Lung (tissue), 12 donors: Measurements from ENCODE around the gene GALNT5. TPM values are rescaled to one million over a fixed set of nuclear protein-coding genes. Genes with fewer than 3 reads are reported as not detected.
A peak's percentile ranks its signal among the peaks of the same experiment; 100 is the strongest.

Experiments
- ATAC-seq: fragments of 200-7000 bp; cut with Tn5 transposase; one replicate; pipeline ENCODE4 v1.9.1; 2020; ENCODE audit warnings: moderate number of reproducible peaks; ENCODE audit not compliant: insufficient read depth, low FRiP score
- DNase-seq, 3 donors: peaks; one replicate each; pipeline ENCODE4 v3.0.0-alpha.2; 2013 to 2017
- H3K27ac ChIP-seq, 2 donors: one replicate each; pipeline ENCODE4 v1.5.1; 2013; ENCODE audit warnings: mild to moderate bottlenecking in 2 of 2, moderate library complexity in 2 of 2, control low read depth in 1 of 2, inconsistent platforms in 1 of 2, low read depth in 1 of 2, low read length in 1 of 2
- H3K27me3 ChIP-seq, 3 donors: one replicate each; pipeline ENCODE4 v1.5.1; 2013; ENCODE audit warnings: low read length in 2 of 3; ENCODE audit not compliant: control insufficient read depth in 3 of 3, insufficient read depth in 3 of 3
- H3K36me3 ChIP-seq, 4 donors: one replicate each; pipeline ENCODE4 v1.5.1; 2013; ENCODE audit warnings: low read length in 4 of 4, mild to moderate bottlenecking in 1 of 4, moderate library complexity in 1 of 4; ENCODE audit not compliant: control insufficient read depth in 4 of 4, insufficient read depth in 4 of 4
- H3K4me1 ChIP-seq, 5 donors: one replicate each; pipeline ENCODE4 v1.5.1; 2013; ENCODE audit warnings: low read length in 5 of 5, mild to moderate bottlenecking in 2 of 5, moderate library complexity in 1 of 5; ENCODE audit not compliant: control insufficient read depth in 5 of 5, insufficient read depth in 5 of 5
- H3K4me3 ChIP-seq: one replicate; pipeline ENCODE4 v1.5.1; 2013; ENCODE audit warnings: mild to moderate bottlenecking, control low read depth, moderate library complexity
- H3K9ac ChIP-seq, 2 donors: one replicate each; pipeline ENCODE4 v1.5.1; 2013; ENCODE audit warnings: low read length in 2 of 2, control low read depth in 1 of 2; ENCODE audit not compliant: insufficient read depth in 1 of 2
- H3K9me3 ChIP-seq, 4 donors: one replicate each; pipeline ENCODE4 v1.5.1; 2013; ENCODE audit warnings: low read length in 3 of 4, mild to moderate bottlenecking in 1 of 4, moderate library complexity in 1 of 4; ENCODE audit not compliant: control insufficient read depth in 4 of 4, insufficient read depth in 3 of 4
- CTCF ChIP-seq: IDR thresholded peaks from 2 replicates; pipeline ENCODE4 v1.5.1; 2012; ENCODE audit warnings: mild to moderate bottlenecking; ENCODE audit errors: control extremely low read depth, extremely low read depth
- whole genome bisulfite sequencing, 2 donors: extraction: QIAGEN DNeasy Blood & Tissue Kit; methylation state at CpG; one replicate each; pipeline ENCODE4 v1.1.7; 2013; 5-methylcytosine and 5-hydroxymethylcytosine counted together
- polyA plus RNA-seq, 2 donors: library from polyadenylated mRNA; stranded (reverse); fragments of 200-250 nt; gene quantifications; one replicate each; pipeline ENCODE4 v1.2.1, GENCODE V29; 2013
- total RNA-seq, 2 donors: library from RNA; depleted of rRNA in 1 of 2; stranded (reverse); fragments of >200 nt in 1 of 2; gene quantifications; one replicate each; pipeline ENCODE4 v1.2.1, GENCODE V29; 2014 to 2021
- donor health status: control.
- donor health status: control.
- donor health status: Bipolar disorder and iron deficiency.
- donor health status: healthy.
- donor health status: DM: yes; HTN: yes; CAD: no.

The GALNT5 gene
- total and polyA plus RNA-seq, 4 donors: 3.8 to 35.9 (median 10.3) TPM

GRCh38 chr2:157322432-157322831, 64.9 kb downstream of the GALNT5 start:
- Histone ChIP-seq H3K27ac (no peak overlapping the region), H3K4me3 (no peak overlapping the region), H3K36me3 (no peaks in the 10 kb centered on the region), H3K9ac (no peak overlapping the region), H3K9me3 (no peaks in the 10 kb centered on the region), H3K27me3 (peaks cover 0 to 3% (median 0%) of the 10 kb centered on the region in 3 donors), H3K4me1 (peaks cover 0 to 4% (median 0%) of the 10 kb centered on the region in 5 donors)
- DNase-seq (no peak), ATAC-seq (no peak)
- WGBS, 2 donors: 86 to 90% methylated on average over 4 of the region's 4 CpGs
- no peak for TF ChIP-seq CTCF

GRCh38 chr2:157324331-157324843, 66.9 kb downstream of the GALNT5 start:
- no peak for ATAC-seq
- no peak for TF ChIP-seq CTCF

GRCh38 chr2:157325786-157326185, 68.3 kb downstream of the GALNT5 start, which contains the start of gene ERMN:
TSS of gene ERMN (minus strand) at chr2:157325824. CDS start at chr2:157325642, 182 bp downstream.
- no peak for ATAC-seq
- Histone ChIP-seq H3K9ac (no peak within 1 kb of the TSS), H3K27ac (no peak within 1 kb of the TSS), H3K9me3 (no peaks in the 10 kb centered on the region), H3K36me3 (no peaks in the 10 kb centered on the region), H3K27me3 (peaks cover 0 to 3% (median 0%) of the 10 kb centered on the region in 3 donors), H3K4me1 (peaks cover 0 to 11% (median 4%) of the 10 kb centered on the region in 5 donors), H3K4me3 (no peak within 1 kb of the TSS)
- no peak for TF ChIP-seq CTCF
- no peak for DNase-seq

More at GRCh38 chr2:157324331-157324843, 66.9 kb downstream of the GALNT5 start:
- no peak for DNase-seq
- 77 to 87% methylated on average over 2 of the region's 2 CpGs for WGBS, 2 donors
- Histone ChIP-seq H3K4me3 (no peak overlapping the region), H3K9me3 (no peaks in the 10 kb centered on the region), H3K36me3 (no peaks in the 10 kb centered on the region), H3K9ac (no peak overlapping the region), H3K27ac (no peak overlapping the region), H3K27me3 (peaks cover 0 to 3% (median 0%) of the 10 kb centered on the region in 3 donors), H3K4me1 (peaks cover 0 to 11% (median under 1%) of the 10 kb centered on the region in 5 donors)

GRCh38 chr2:157326698-157327097, 69.2 kb downstream of the GALNT5 start:
- Histone ChIP-seq H3K4me1 (peaks cover 0 to 11% (median 4%) of the 10 kb centered on the region in 5 donors), H3K27ac (no peak overlapping the region), H3K27me3 (peaks cover 0 to 3% (median 0%) of the 10 kb centered on the region in 3 donors), H3K36me3 (no peaks in the 10 kb centered on the region), H3K9ac (no peak overlapping the region), H3K9me3 (no peaks in the 10 kb centered on the region), H3K4me3 (no peak overlapping the region)
- 78 to 86% methylated on average over 3 of the region's 3 CpGs for WGBS, 2 donors
- DNase-seq (peak; percentile 47 to 72 (median 70)), ATAC-seq (no peak)
- TF ChIP-seq CTCF: no peak
